Measurements from ENCODE around the gene JAML.

GRCh38 chr11:118245936-118246562, 21.2 kb upstream of the JAML start:
- TF ChIP-seq SP1 (IDR thresholded peaks at IDR 0.05; ENCODE audit: low read depth, low read length) (no peak), CTCF (IDR thresholded peaks at IDR 0.05; ENCODE audit: control extremely low read depth in 1 of 3, insufficient read depth in 1 of 3, low read depth in 1 of 3, low read length in 3 of 3) (no peak), HDAC2 (IDR thresholded peaks at IDR 0.05; ENCODE audit: borderline replicate concordance in 1 of 2, low read depth in 2 of 2, low read length in 2 of 2) (no peak), EP300 (IDR thresholded peaks at IDR 0.05; ENCODE audit: borderline replicate concordance in 1 of 2, low read depth in 2 of 2, low read length in 2 of 2) (no peak), EZH2 (IDR thresholded peaks at IDR 0.05; ENCODE audit: low read depth, low read length, severe bottlenecking) (no peak), POLR2AphosphoS5 (IDR thresholded peaks at IDR 0.05; ENCODE audit: low read depth, low read length) (no peak), RNF2 (IDR thresholded peaks at IDR 0.05; ENCODE audit: borderline replicate concordance, low read depth, low read length, missing control alignments, poor library complexity, severe bottlenecking) (no peak), TAF1 (IDR thresholded peaks at IDR 0.05; ENCODE audit: low read depth, low read length) (no peak), MAFK (IDR thresholded peaks at IDR 0.05; ENCODE audit: low read depth, low read length) (no peak), KDM4A (IDR thresholded peaks at IDR 0.05; ENCODE audit: low read depth, low read length, severe bottlenecking) (no peak), CHD7 (IDR thresholded peaks at IDR 0.05; ENCODE audit: insufficient replicate concordance, low read length) (no peak), ZNF274 (IDR thresholded peaks at IDR 0.05; ENCODE audit: borderline replicate concordance, extremely low read depth, low read length) (no peak), POLR2A (IDR thresholded peaks at IDR 0.05; ENCODE audit: control extremely low read depth in 1 of 2, low read depth in 2 of 2, low read length in 2 of 2) (no peak), GABPA (IDR thresholded peaks at IDR 0.05; ENCODE audit: borderline replicate concordance, insufficient read depth, low read length) (no peak)

All from H1 (cell line).